ENCODE measurements around the gene PLCE1.

Gene PLCE1

DNA sequence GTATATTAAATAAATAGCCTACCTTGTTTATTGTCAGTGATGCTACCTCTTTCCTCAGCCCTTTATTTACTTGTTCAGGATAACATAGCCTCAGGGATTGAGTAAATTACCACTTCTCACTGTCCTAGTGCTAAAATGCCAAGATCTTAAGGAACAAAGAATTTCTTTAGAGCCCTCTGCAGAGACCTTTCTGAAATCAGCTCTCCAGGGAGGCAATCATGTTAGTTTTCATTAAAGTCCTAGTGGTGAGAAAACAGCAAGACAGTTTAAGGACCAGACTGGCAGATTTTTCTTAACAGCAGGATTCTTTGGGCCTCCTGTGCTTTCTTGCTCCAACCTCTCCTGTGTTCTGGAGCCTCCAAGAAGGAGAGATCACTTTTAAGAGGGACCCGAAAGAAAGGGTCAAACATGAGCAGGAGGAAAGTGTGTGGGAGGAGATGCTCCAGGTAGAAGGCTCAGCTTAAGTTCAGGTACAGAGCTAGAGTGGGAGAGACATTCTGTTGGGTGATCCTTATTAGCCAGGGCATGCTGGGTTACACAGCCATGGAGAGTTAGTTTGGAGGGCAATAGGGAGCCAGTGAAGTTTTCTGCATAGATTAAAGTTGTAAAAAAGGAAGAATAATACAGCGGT is 1.2 kb upstream of the PLCE1 start:
- no peak for TF ChIP-seq Cebpa-rat (IDR thresholded peaks at IDR 0.05)
- no peaks in the 10 kb centered on the region for H3K27me3 ChIP-seq
- no peak overlapping the region for H3K4me2 ChIP-seq
- no peaks in the 10 kb centered on the region for H4K20me1 ChIP-seq
- peaks cover 16% of the 10 kb centered on the region for H3K9me3 ChIP-seq
- no peaks in the 10 kb centered on the region for H3K36me3 ChIP-seq
- no peak overlapping the region for H3K4me3 ChIP-seq
- H3K9ac ChIP-seq: no peak overlapping the region
- no peaks in the 10 kb centered on the region for H3K4me1 ChIP-seq
- H3K27ac ChIP-seq: no peak overlapping the region

DNA sequence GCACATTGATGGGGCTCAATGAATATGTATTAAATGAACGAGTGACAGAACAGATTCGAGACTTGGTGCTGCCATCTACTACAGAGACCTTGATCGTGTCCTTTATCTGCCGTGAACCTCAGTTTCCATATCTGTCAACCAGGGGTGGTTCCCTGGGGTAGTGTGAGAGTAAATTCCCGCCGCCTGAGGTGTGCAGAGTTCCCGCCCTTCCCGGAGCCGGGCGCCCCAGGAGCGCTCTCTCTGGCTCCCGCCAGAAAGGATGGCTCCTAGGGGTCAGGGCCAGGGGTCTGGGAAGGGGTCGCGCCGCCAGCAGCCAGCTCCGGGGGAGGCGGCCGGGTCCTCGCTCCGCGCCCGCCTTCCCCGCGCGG is 333 bp upstream of the PLCE1 start:
- Histone ChIP-seq H3K4me2 (no peak overlapping the region), H3K9me3 (peaks cover 16% of the 10 kb centered on the region), H3K27me3 (no peaks in the 10 kb centered on the region), H3K27ac (no peak overlapping the region), H3K4me3 (no peak overlapping the region), H4K20me1 (no peaks in the 10 kb centered on the region), H3K36me3 (no peaks in the 10 kb centered on the region), H3K4me1 (no peaks in the 10 kb centered on the region), H3K9ac (no peak overlapping the region)
- TF ChIP-seq Cebpa-rat (IDR thresholded peaks at IDR 0.05): no peak

DNA sequence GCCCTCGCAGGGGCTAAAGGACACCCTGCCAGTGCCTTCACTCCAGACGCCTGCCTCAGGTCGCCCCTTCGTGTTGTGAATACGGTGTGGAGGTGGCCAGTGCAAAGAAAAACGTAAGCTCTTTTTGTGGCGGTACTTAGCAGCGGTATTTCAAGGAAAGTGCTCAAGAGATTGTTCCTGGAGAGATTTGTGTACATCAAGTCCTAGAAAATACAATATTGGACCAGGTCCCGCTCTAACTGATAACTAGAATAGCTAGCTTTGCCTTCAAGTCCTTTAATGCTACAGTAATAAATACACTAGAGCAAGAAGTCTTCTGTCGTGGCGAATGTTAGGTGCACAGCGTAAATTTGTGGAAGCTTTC is 689 bp downstream of the PLCE1 start:
- H3K4me3 ChIP-seq: no peak overlapping the region
- no peaks in the 10 kb centered on the region for H3K27me3 ChIP-seq
- H4K20me1 ChIP-seq: no peaks in the 10 kb centered on the region
- H3K4me2 ChIP-seq: no peak overlapping the region
- no peak overlapping the region for H3K9ac ChIP-seq
- no peaks in the 10 kb centered on the region for H3K36me3 ChIP-seq
- H3K9me3 ChIP-seq: peaks cover 16% of the 10 kb centered on the region
- no peak for TF ChIP-seq Cebpa-rat (IDR thresholded peaks at IDR 0.05)
- H3K27ac ChIP-seq: no peak overlapping the region
- no peaks in the 10 kb centered on the region for H3K4me1 ChIP-seq

DNA sequence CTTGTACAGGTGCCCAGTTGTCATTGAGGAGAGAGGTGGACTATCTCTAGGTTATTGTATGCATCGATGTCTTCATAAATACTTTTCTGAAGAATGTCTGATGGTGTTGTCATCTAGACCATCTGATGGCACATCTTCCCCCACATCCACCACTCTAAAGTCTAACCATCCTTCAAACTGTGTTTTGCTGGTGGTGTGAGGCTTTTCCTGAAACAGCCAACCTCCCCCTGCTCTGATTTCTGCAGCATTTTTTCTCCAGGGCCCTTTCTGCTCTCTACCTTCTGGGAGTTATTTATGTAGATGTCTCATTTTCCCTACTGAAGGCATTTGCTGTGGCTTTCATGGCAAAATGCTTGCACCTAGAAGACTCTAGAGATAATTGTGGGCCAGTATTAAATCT is 1.5 kb downstream of the PLCE1 start:
- H4K20me1 ChIP-seq: no peaks in the 10 kb centered on the region
- H3K27me3 ChIP-seq: no peaks in the 10 kb centered on the region
- no peak overlapping the region for H3K27ac ChIP-seq
- no peaks in the 10 kb centered on the region for H3K4me1 ChIP-seq
- H3K9ac ChIP-seq: no peak overlapping the region
- H3K4me3 ChIP-seq: no peak overlapping the region
- H3K4me2 ChIP-seq: no peak overlapping the region
- peaks cover 16% of the 10 kb centered on the region for H3K9me3 ChIP-seq
- no peaks in the 10 kb centered on the region for H3K36me3 ChIP-seq
- TF ChIP-seq Cebpa-rat (IDR thresholded peaks at IDR 0.05): no peak

DNA sequence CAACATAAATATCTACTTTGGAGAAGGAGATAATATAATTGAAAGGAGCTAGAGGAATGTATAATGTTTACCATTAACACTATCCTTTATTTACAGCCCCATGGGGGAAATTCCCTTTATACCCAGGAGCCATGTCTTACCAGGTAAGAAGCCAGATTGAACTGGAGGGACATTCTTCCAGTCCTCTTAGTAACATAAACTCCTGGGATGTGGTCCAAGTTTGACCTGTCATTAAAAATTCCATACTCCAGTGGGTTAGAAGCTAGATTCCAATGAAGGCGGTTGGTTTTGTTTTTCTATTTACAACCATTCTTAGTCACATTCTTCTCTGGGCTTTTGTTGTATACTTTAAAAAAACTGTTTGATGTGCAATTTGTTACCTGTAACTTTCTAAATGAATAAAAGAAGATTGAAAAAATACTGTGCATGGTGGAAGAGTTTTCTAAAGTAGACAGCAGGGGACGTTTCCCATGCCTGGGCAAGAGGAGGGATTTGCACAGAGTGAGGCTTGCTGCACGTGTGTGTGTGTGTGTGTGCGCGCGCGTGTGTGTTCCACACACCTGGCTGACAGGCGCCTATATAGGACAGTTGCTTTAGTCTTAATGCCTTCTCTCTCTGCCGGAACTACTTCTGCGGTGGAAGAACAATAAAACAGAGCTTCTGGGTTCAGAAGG is 2.0 kb downstream of the PLCE1 start:
- no peaks in the 10 kb centered on the region for H3K36me3 ChIP-seq
- no peak overlapping the region for H3K4me2 ChIP-seq
- no peak overlapping the region for H3K9ac ChIP-seq
- H3K4me3 ChIP-seq: no peak overlapping the region
- TF ChIP-seq Cebpa-rat (IDR thresholded peaks at IDR 0.05): no peak
- H3K27me3 ChIP-seq: no peaks in the 10 kb centered on the region
- H3K9me3 ChIP-seq: peaks cover 16% of the 10 kb centered on the region
- H4K20me1 ChIP-seq: no peaks in the 10 kb centered on the region
- H3K4me1 ChIP-seq: no peaks in the 10 kb centered on the region
- no peak overlapping the region for H3K27ac ChIP-seq

DNA sequence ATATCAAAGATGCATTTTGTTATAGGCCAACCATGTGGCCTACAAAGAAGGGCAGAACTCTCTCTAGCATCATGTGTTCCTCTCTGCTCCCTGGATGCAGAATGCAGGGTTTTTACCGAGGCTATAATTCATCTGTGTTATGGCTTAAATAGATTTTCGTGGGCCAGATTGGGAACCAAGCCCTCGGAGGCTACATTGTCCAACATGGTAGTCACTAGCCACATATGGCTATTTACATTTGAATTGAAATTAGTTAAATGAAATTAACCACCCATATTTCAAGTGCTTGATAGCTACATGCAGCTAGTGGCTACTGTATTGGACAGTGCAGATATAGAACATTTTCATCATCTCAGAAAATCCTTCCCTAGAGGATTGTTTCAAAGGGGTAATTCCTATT is 2.8 kb downstream of the PLCE1 start:
- no peaks in the 10 kb centered on the region for H4K20me1 ChIP-seq
- no peak overlapping the region for H3K27ac ChIP-seq

DNA sequence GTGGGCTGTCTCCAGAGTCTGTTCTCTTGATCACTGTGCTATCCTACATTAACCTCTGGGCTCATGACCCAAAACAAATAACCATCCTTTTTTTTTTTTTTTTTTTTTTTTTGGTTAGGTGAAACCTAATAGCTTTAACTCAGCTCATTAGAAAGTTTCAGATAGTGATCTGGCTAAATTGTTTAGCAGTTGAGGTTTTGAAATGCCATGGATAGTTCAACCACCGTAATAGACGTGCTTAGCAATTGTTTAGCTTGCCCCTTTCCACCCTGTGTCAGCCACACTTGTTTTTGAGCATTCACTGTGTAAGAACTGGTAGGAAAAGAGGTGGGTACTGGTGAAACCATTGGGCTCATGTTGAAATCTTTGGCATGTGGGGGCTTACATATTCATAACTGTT is 3.8 kb downstream of the PLCE1 start:
- Histone ChIP-seq H3K9ac (no peak overlapping the region), H4K20me1 (no peaks in the 10 kb centered on the region), H3K27ac (no peak overlapping the region), H3K27me3 (no peaks in the 10 kb centered on the region), H3K36me3 (no peaks in the 10 kb centered on the region), H3K4me2 (no peak overlapping the region), H3K4me1 (no peaks in the 10 kb centered on the region), H3K4me3 (no peak overlapping the region), H3K9me3 (peaks cover 16% of the 10 kb centered on the region)
- TF ChIP-seq Cebpa-rat (IDR thresholded peaks at IDR 0.05): no peak

More for the DNA sequence above, 2.8 kb downstream of the PLCE1 start:
- Histone ChIP-seq H3K9ac (no peak overlapping the region), H3K4me2 (no peak overlapping the region), H3K4me1 (no peaks in the 10 kb centered on the region), H3K36me3 (no peaks in the 10 kb centered on the region), H3K9me3 (peaks cover 16% of the 10 kb centered on the region), H3K27me3 (no peaks in the 10 kb centered on the region), H3K4me3 (no peak overlapping the region)
- no peak for TF ChIP-seq Cebpa-rat (IDR thresholded peaks at IDR 0.05)

DNA sequence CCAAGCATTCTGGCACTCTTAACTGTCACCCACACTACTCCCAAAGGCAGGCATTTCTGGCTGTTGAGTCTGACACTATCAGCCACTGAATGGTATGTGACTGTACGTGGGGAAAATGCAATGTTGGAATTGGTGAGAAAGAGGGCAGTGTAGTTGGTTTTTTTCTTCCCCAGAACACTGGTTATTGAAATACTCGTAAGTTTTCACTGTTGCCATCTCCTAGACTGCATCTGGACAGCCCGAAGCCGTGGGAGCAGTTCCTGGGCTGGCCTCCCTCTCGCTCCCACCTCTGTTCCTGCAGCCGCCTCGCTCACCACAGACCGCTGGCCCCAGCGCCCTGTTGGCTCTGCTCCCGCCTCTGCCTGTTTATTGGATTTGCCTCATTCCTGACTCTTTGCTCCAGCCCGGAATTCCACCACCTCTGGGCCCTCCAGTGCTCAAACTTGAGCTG is 5.7 kb downstream of the PLCE1 start:
- Histone ChIP-seq H3K36me3 (no peaks in the 10 kb centered on the region), H3K4me2 (no peak overlapping the region), H3K27ac (no peak overlapping the region), H4K20me1 (no peaks in the 10 kb centered on the region), H3K4me3 (no peak overlapping the region), H3K4me1 (no peaks in the 10 kb centered on the region), H3K9ac (no peak overlapping the region), H3K9me3 (no peaks in the 10 kb centered on the region; the same call in 1 of the 2 replicates), H3K27me3 (no peaks in the 10 kb centered on the region)
- TF ChIP-seq Cebpa-rat (IDR thresholded peaks at IDR 0.05): no peak

DNA sequence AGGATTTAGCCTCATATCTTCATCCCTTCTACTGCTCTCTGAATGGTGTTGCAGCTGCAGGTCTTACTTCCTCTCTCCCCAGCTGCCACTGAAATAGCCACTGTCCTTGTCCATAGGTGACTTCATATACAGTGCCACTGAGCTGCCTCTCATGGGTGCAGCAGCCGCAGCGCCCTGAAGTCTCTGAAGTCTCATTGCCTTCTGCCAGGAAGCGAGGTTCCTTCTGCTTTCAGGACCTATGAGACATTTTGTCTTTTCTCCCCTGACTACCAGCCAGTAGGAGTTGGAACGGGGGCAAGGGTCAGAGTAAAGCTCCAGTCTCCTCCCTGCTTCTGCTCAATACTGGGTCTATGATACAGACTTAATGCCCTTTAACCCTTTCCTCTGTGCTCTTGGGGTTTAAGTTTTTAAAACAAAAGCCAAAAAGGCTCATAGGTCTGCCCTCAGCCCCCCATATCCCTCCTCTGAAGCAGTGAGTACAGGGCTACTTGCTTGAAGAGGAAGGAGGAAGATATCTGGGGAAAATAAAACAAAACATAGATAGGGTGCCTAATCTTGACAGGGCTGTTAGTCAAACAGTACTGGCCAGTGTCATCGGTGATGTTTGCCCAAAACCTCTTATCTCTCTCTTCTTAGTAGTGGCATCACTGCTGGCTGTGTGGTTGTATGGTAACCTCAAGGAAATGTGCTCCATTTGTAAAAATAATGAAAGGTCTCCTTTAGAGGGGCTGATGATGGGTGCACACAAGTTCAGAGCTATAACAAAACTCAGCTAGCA is 7.1 kb downstream of the PLCE1 start:
- Histone ChIP-seq H3K9me3 (no peaks in the 10 kb centered on the region), H3K27ac (no peak overlapping the region), H3K4me2 (no peak overlapping the region), H3K4me3 (no peak overlapping the region), H4K20me1 (no peaks in the 10 kb centered on the region), H3K4me1 (no peaks in the 10 kb centered on the region), H3K27me3 (no peaks in the 10 kb centered on the region), H3K9ac (no peak overlapping the region), H3K36me3 (no peaks in the 10 kb centered on the region)
- TF ChIP-seq Cebpa-rat (IDR thresholded peaks at IDR 0.05): no peak

DNA sequence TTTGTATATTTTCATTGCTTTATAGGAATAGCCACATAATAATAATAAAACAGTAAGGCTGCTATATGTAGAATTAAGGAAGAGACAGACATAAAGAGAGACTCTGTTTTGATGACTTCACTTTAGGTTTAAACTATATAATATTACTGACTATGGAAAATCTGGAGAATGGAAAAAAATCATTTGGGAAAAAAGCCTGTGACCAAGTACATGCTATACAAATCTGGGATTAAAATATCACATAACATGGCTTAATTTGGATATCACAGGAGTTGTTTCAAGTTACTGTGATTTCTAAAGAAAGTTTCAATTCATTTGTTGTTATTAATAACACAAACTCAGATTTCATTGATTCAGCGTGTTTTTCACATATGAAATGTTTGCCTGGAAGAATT is 7.7 kb downstream of the PLCE1 start:
- Histone ChIP-seq H3K4me1 (no peaks in the 10 kb centered on the region), H3K9me3 (no peaks in the 10 kb centered on the region), H3K4me3 (no peak overlapping the region), H3K27ac (no peak overlapping the region), H4K20me1 (no peaks in the 10 kb centered on the region), H3K4me2 (no peak overlapping the region), H3K9ac (no peak overlapping the region), H3K36me3 (no peaks in the 10 kb centered on the region), H3K27me3 (no peaks in the 10 kb centered on the region)
- no peak for TF ChIP-seq Cebpa-rat (IDR thresholded peaks at IDR 0.05)

Data from BLaER1 (cell line).